HepG2 (cell line): ENCODE measurements around the gene MEA1. TPM values are rescaled to one million over a fixed set of nuclear protein-coding genes. Genes with fewer than 3 reads are reported as not detected.

Experiments used
- ATAC-seq: fragments of 200-7000 bp; cut with Tn5 transposase; 3 replicates; pipeline ENCODE4 v1.9.1; 2020; ENCODE audit warnings: mild to moderate bottlenecking, moderate library complexity
- BruUV-seq: library from RNA; stranded (reverse); fragments of 400-500 nt; replicated peaks from 2 replicates; lab custom pipeline; 2021; lab: Mats Ljungman, UMichigan
- CTCF ChIA-PET: fragments of 300-600 bp; formaldehyde crosslinking; extraction: SDS; loops from one replicate; lab custom pipeline; 2021; ENCODE audit warnings: low total read pairs, inconsistent platforms, low intra/inter-chr PET ratio; lab: Yijun Ruan, JAX
- POLR2A ChIA-PET: fragments of 350-600 bp; sonication (Branson Sonifier 250); formaldehyde crosslinking; loops from one replicate; lab custom pipeline; 2020; ENCODE audit warnings: antibody characterized with exemption, inconsistent platforms; lab: Yijun Ruan, JAX
- DNase-seq: peaks from one replicate; pipeline ENCODE4 v3.0.0-alpha.2; 2015; ENCODE audit warnings: low spot score
- FAIRE-seq: peaks from 3 replicates; lab custom pipeline; 2011; peaks lifted over from hg19 to GRCh38; lab: Jason Lieb, UNC
- H2AFZ ChIP-seq: one replicate; pipeline ENCODE4 v1.6.1; 2011; ENCODE audit warnings: low read length, inconsistent platforms
- H3K27ac ChIP-seq: fragments of 300-600 bp; 3 replicates; pipeline ENCODE4 v1.8.0; 2011; ENCODE audit warnings: mixed run types, mild to moderate bottlenecking, mixed read lengths, low read length, inconsistent platforms; ENCODE audit not compliant: insufficient read depth; ENCODE audit errors: extremely low read length
- H3K27me3 ChIP-seq, 2 experiments: fragments of 200-600 bp in 1 of 2; 2 replicates in 1 of 2; 3 replicates in 1 of 2; pipeline versions ENCODE4 v1.6.0 to v1.8.0; 2011; ENCODE audit warnings: low read length in 2 of 2, mild to moderate bottlenecking in 2 of 2, moderate library complexity in 2 of 2, inconsistent platforms in 1 of 2; ENCODE audit not compliant: insufficient read depth in 2 of 2, control insufficient read depth in 1 of 2
- H3K36me3 ChIP-seq, 2 experiments: fragments of 200-600 bp in 1 of 2; replicated peaks in 1 of 2; 2 replicates in 1 of 2; 3 replicates in 1 of 2; pipeline versions ENCODE4 v1.5.1 to v1.8.0; 2011; ENCODE audit warnings: low read length in 2 of 2, inconsistent platforms in 1 of 2; ENCODE audit not compliant: insufficient read depth in 2 of 2, control insufficient read depth in 1 of 2
- H3K4me1 ChIP-seq: 2 replicates; pipeline ENCODE4 v1.5.1; 2012; ENCODE audit warnings: low read length, inconsistent platforms; ENCODE audit not compliant: insufficient read depth
- H3K4me2 ChIP-seq: 2 replicates; pipeline ENCODE4 v1.6.0; 2011; ENCODE audit warnings: low read depth, low read length, inconsistent platforms
- H3K4me3 ChIP-seq, 3 experiments: fragments of 200-600 bp in 1 of 3; sonication (generic), shearing (Covaris generic) in 1 of 3; replicated peaks in 1 of 3; 2 replicates each; pipeline ENCODE4 v1.5.1; 2011 to 2016; ENCODE audit warnings: low read length in 3 of 3, inconsistent platforms in 2 of 3, low read depth in 2 of 3, mild to moderate bottlenecking in 2 of 3, control low read depth in 1 of 3, mixed read lengths in 1 of 3; ENCODE audit not compliant: insufficient read depth in 1 of 3
- H3K79me2 ChIP-seq: one replicate; pipeline ENCODE4 v1.6.1; 2011; ENCODE audit warnings: low read length, inconsistent platforms; ENCODE audit not compliant: insufficient read depth
- H3K9ac ChIP-seq: 2 replicates; pipeline ENCODE4 v1.6.0; 2011; ENCODE audit warnings: mild to moderate bottlenecking, low read depth, low read length, inconsistent platforms; ENCODE audit not compliant: insufficient read depth
- H3K9me3 ChIP-seq: 2 replicates; pipeline ENCODE4 v1.5.1; 2012; ENCODE audit warnings: mild to moderate bottlenecking, low read length
- H4K20me1 ChIP-seq: 2 replicates; pipeline ENCODE4 v1.6.0; 2011; ENCODE audit warnings: inconsistent platforms, mild to moderate bottlenecking, low read length, moderate library complexity; ENCODE audit not compliant: insufficient read depth
- RBM22 ChIP-seq: fragments of 200-400 bp; formaldehyde crosslinking; optimal IDR thresholded peaks from 2 replicates; pipeline ENCODE3; 2017; ENCODE audit warnings: mild to moderate bottlenecking, low read length, moderate library complexity
- USF2 ChIP-seq, 2 experiments: sonication (generic) in 1 of 2; formaldehyde crosslinking in 1 of 2; IDR thresholded peaks; 2 replicates each; pipeline versions ENCODE4 v1.5.1 to v1.6.1; 2011 to 2020; ENCODE audit warnings: borderline replicate concordance in 1 of 2, low read depth in 1 of 2, low read length in 1 of 2, mild to moderate bottlenecking in 1 of 2, missing genetic modification reagents in 1 of 2, moderate library complexity in 1 of 2
- ZBTB40 ChIP-seq, 2 experiments: fragments of 450-650 bp in 1 of 2; sonication (generic) in 1 of 2; formaldehyde crosslinking in 1 of 2; IDR thresholded peaks; 2 replicates each; pipeline versions ENCODE4 v1.6.1 to v1.8.0; 2016 to 2022; ENCODE audit warnings: antibody characterized with exemption in 1 of 2, mild to moderate bottlenecking in 1 of 2, missing genetic modification reagents in 1 of 2
- ZNF362 ChIP-seq: sonication (generic); formaldehyde crosslinking; IDR thresholded peaks from 2 replicates; pipeline ENCODE4 v1.4.0; 2020; ENCODE audit warnings: missing genetic modification reagents, mild to moderate bottlenecking, borderline replicate concordance
- ZNF512B ChIP-seq: sonication (generic); formaldehyde crosslinking; IDR thresholded peaks from 2 replicates; pipeline ENCODE4 v1.5.1; 2020; ENCODE audit warnings: missing genetic modification reagents, mild to moderate bottlenecking, borderline replicate concordance
- WGBS: methylation state at CpG from one replicate; pipeline ENCODE4 v1.1.6; 2017; ENCODE audit warnings: low lambda C conversion rate; 5-methylcytosine and 5-hydroxymethylcytosine counted together
- in situ Hi-C: cut with HindIII; loops from 2 replicates; pipeline ENCODE4 v1.10.0; 2017; ENCODE audit warnings: low pct_unique_long_range_greater_than_20kb; ENCODE audit not compliant: extremely low pct_ligation_motif_present
- intact Hi-C: fragments of 100-400 bp; cut with micrococcal nuclease; formaldehyde crosslinking; loops from one replicate; pipeline ENCODE4 v1.10.0; 2022; ENCODE audit not compliant: unreplicated experiment
- polyA plus RNA-seq, 8 experiments: library from polyadenylated mRNA; depleted of rRNA in 3 of 8; stranded (reverse) in 7 of 8; unstranded in 1 of 8; fragments of >200 nt; fragmentation: Illumina TruSeq in 4 of 8; extraction: Trizol in 4 of 8; gene quantifications; 2 replicates each; pipeline versions ENCODE4 v1.2.1 to v1.2.3, GENCODE V29; 2011 to 2016; ENCODE audit warnings: low read depth in 4 of 8, missing spikeins in 1 of 8, mixed read lengths in 1 of 8; ENCODE audit not compliant: insufficient read depth in 1 of 8
- total RNA-seq, 5 experiments: library from RNA; depleted of rRNA; stranded (reverse); fragments of >200 nt; fragmentation: Illumina TruSeq; extraction: Trizol; gene quantifications; 2 replicates each; pipeline ENCODE4 v1.2.3, GENCODE V29; 2016; ENCODE audit warnings: low read depth in 1 of 5

MEA1 gene
- total and polyA plus RNA-seq, 2 of the 13 experiments (the other 11 are each of a cell fraction or from before 2014, with no cell fraction given), result 75.6 to 86.2 TPM

- no peak for TF ChIP-seq ZNF512B (CRISPR knock-in tag)
- no peak for TF ChIP-seq USF2 (IDR thresholded peaks at IDR 0.05; ENCODE audit: low read depth, low read length)
- TF ChIP-seq USF2 (CRISPR knock-in tag; IDR thresholded peaks at IDR 0.05; ENCODE audit: borderline replicate concordance), result no peak
Observed at GRCh38 chr6:43006251-43006650, 7.5 kb downstream of the MEA1 start (continued).

- FAIRE-seq (no peak), ATAC-seq (no peak), DNase-seq (no peak)
- Histone ChIP-seq H3K9ac (no peak overlapping the region), H2AFZ (no peak overlapping the region), H4K20me1 (no peaks in the 10 kb centered on the region), H3K9me3 (no peaks in the 10 kb centered on the region), H3K4me3 (no peak overlapping the region), H3K4me1 (no peaks in the 10 kb centered on the region), H3K79me2 (no peaks in the 10 kb centered on the region), H3K4me2 (no peak overlapping the region), H3K27me3 (no peaks in the 10 kb centered on the region), H3K27ac (no peak overlapping the region), H3K36me3 (peaks cover 22 to 65% of the 10 kb centered on the region in 2 experiments)
- no TSS peak for BruUV-seq
- WGBS, result 99% methylated on average over 5 of the region's 5 CpGs
- in situ Hi-C loops, result no loop called here
- intact Hi-C loops, result no loop called here
- ChIA-PET POLR2A (interaction anchor here (1.2 kb wide), 1 partner anchor 22 kb away, joined by 3 read pairs; the partner anchor contains the start of gene PPP2R5D), CTCF (no interaction called here)
- TF ChIP-seq ZNF362 (CRISPR knock-in tag), result no peak
- no peak for TF ChIP-seq RBM22
- TF ChIP-seq ZBTB40 (IDR thresholded peaks at IDR 0.05), result no peak
- TF ChIP-seq ZBTB40 (CRISPR knock-in tag; IDR thresholded peaks at IDR 0.05), result no peak
Observed at GRCh38 chr6:43005844-43006243, 7.9 kb downstream of the MEA1 start.
